Kidney capillary endothelial cell (primary cell): ENCODE data around the gene MRPS18C.
A peak's percentile ranks its signal among the peaks of the same experiment; 100 is the strongest.
"Not testable (repeated sequence)": the region's sequence is repeated elsewhere in the genome, so short reads cannot be mapped to it uniquely, and the experiment has no call there.

ENCODE experiments used
- DNase-seq: peaks from one replicate; pipeline ENCODE4 v3.0.0-alpha.2; 2018; ENCODE audit warnings: low spot score

MRPS18C gene

DNA sequence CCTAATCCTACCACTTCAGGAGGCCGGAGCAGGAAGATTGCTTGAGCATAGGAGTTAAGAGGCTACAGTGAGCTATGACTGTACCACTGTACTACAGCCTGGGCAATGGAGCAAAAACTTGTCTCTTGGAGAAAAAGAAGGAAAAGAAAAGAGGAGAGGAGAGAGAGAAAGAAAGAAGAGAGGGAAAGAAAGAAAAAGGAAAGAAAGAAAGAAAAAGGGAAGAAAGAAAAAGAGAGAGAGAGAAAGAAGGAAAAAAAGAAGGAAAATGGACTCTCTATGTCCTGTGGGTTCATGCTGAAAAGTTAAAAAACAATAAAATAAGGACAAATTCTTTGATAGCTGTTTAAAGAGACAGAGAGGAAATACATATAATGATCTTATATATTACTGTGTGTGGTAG lies 42.3 kb downstream of the MRPS18C start:
- DNase-seq, result no peak

DNA sequence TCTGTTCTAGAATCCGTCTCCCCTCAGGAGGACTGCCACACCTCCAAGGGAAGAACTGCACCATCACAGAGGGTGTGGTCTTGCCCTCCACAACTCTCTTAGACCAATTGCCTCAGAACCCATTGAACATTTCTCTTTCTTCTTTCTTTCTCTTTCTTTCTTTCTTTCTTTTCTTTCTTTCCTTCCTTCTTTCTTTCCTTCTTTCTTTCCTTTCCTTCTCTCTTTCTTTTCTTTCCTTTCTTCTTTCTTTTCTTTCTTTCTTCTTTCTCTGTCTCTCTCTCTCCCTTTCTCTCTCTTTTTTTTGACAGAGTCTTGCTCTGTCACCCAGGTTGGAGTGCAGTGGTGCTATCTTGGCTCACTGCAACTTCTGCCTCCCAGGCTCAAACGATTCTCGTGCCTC lies 45.8 kb downstream of the MRPS18C start:
- DNase-seq, result not testable (repeated sequence)

DNA sequence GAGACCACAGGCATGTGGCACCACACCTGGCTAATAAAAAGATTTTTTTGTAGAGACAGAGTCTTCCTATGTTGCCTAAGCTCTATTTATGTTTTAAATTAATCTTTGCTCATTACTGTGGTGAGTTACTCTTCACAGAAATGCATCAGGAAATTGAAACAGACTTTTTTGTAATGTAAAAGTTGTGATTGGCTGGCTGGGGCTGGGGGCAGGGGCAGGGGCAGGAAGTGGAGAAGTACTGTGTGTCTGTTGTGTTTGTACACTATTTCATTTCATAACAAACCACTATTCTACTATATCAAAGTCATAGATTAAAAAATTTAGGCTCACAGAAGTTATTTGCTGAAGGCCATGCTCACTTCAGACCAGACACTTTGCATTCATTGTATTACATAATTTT lies 48.1 kb downstream of the MRPS18C start:
- no peak for DNase-seq

DNA sequence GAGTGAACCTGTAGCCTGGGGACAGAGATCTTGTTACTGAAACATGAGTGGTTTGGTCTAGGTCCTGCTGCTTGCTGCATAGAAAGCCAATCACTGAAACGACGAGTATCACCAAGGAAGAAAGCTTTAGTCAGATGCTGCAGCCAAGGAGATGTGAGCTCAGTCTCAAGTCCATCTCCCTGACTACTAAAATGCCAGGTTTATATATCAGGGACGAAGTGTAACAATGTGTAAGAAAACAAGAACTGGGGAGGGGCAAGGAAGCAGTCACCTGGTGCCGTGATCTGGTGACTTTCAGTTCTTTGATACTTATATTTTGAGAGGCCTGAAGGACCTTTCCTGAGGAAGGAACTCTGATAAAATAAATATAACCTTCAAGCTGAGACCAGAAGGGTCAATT lies 48.6 kb downstream of the MRPS18C start:
- no peak for DNase-seq

DNA sequence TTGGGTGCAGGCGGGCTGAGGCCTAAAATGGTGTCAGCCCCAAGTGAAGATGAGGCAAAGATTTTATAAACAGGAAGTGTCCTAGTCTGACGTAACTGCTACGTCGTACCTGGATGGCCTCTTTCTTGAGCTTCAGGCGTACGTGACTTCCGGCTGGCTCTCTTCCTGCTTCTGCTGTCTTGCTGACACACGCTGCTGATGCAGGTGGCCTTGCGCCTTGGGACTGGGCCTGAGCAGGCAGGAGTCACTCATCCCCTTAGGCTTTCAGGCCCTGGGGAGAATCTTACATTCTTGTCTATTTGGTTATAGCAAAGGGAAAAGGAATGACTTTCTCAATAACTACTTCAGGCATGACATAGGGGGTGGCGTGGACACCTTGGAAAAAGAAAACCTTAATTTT lies 49.1 kb downstream of the MRPS18C start:
- no peak for DNase-seq

DNA sequence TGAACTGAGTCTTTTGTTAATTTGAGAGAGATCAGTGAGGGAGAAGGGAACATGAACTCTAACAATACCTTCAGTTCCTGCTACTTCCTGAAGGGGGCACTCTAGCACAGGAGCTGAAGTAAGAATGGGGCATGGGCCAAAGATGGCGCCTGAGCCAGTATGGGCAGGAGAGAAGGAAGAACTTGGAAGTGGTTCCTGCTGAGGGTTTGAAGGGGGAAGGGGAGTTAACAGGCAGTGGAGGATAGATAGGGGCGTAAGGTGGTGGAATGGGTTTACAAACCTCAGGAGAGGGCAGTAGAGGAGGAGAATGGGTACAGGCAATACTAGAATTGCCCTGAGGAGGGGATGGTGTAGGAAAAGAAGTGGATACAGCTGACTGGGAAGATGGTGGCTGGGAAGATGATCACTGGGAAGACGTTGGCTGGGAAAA lies 53.3 kb downstream of the MRPS18C start:
- DNase-seq, result peak; percentile 36

DNA sequence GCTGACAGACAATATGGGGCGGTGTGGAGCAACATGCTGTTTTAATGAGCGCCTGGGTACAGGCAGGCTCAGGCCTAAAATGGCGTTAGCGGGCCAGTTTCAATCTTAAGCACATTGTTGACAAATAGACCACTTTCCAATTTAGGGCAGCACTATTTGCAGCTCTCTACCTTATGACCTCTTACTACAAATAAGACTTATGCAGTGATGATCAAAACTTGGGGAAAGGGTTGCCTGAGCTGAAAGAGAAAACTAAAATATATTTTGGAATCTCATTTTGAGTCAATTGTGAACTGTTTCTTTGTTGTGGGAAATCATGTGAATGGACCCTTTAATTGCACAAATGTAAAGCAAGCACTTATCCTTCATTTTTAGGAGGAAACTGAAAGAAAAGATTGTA lies 54.6 kb downstream of the MRPS18C start:
- no peak for DNase-seq
